Measurements from ENCODE around the gene RIC3. TPM values are rescaled to one million over a fixed set of nuclear protein-coding genes. Genes with fewer than 3 reads are reported as not detected.

The RIC3 gene
- total RNA-seq, 4 donors from 2014 or later = 11.8 to 28.2 (median 18.9) TPM

DNA sequence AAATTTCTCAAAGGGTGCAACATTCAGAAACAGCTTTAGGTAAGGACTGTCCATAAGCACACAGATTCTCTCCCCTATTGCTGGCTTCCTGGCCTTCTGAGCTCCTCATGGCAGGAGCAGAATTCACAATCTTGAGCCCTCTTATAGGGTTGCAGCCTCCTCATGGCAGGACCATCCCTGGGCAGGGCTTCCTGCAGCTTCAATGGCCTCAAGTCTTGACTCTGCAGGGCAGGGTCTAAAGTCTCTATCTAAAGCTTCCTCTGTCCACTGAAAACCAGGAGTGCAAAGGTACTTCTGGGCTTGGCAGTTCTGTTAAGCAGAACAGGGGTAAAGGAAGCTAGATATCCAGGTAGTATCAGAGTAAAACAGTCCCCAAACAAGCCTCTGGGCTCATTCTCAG is 59.1 kb downstream of the RIC3 start:
- no peak for DNase-seq (ENCODE audit: low spot score in 2 of 2)
- H3K36me3 ChIP-seq = peaks cover 0 to 33% (median 0%) of the 10 kb centered on the region in 3 donors
- no peak overlapping the region for H3K4me3 ChIP-seq
- no peaks in the 10 kb centered on the region for H3K27me3 ChIP-seq
- no peak overlapping the region for H3K27ac ChIP-seq
- no peaks in the 10 kb centered on the region for H3K4me1 ChIP-seq
- TF ChIP-seq POLR2A (IDR thresholded peaks at IDR 0.05) (no peak), EP300 (IDR thresholded peaks at IDR 0.05) (no peak)
- TF ChIP-seq, protein P1, sequence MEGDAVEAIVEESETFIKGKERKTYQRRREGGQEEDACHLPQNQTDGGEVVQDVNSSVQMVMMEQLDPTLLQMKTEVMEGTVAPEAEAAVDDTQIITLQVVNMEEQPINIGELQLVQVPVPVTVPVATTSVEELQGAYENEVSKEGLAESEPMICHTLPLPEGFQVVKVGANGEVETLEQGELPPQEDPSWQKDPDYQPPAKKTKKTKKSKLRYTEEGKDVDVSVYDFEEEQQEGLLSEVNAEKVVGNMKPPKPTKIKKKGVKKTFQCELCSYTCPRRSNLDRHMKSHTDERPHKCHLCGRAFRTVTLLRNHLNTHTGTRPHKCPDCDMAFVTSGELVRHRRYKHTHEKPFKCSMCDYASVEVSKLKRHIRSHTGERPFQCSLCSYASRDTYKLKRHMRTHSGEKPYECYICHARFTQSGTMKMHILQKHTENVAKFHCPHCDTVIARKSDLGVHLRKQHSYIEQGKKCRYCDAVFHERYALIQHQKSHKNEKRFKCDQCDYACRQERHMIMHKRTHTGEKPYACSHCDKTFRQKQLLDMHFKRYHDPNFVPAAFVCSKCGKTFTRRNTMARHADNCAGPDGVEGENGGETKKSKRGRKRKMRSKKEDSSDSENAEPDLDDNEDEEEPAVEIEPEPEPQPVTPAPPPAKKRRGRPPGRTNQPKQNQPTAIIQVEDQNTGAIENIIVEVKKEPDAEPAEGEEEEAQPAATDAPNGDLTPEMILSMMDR (IDR thresholded peaks at IDR 0.05) = no peak
- peaks cover 0 to 6% (median 0%) of the 10 kb centered on the region in 4 donors for H3K9me3 ChIP-seq

- WGBS, 2 donors = 60 to 73% methylated on average over 2 of the region's 2 CpGs
- H3K27me3 ChIP-seq = no peaks in the 10 kb centered on the region
- DNase-seq (ENCODE audit: low spot score in 2 of 2) = no peak
- no peak for TF ChIP-seq EP300 (IDR thresholded peaks at IDR 0.05)
- TF ChIP-seq POLR2A (IDR thresholded peaks at IDR 0.05) = no peak
- TF ChIP-seq, protein P1 (IDR thresholded peaks at IDR 0.05) = no peak
- no peak overlapping the region for H3K27ac ChIP-seq
- no peaks in the 10 kb centered on the region for H3K4me1 ChIP-seq
- no peak overlapping the region for H3K4me3 ChIP-seq
- H3K36me3 ChIP-seq = peaks cover 0 to 45% (median 0%) of the 10 kb centered on the region in 3 donors
- no peaks in the 10 kb centered on the region for H3K9me3 ChIP-seq
Measured at GRCh38 chr11:8108421-8108820, 60.4 kb downstream of the RIC3 start.

DNA sequence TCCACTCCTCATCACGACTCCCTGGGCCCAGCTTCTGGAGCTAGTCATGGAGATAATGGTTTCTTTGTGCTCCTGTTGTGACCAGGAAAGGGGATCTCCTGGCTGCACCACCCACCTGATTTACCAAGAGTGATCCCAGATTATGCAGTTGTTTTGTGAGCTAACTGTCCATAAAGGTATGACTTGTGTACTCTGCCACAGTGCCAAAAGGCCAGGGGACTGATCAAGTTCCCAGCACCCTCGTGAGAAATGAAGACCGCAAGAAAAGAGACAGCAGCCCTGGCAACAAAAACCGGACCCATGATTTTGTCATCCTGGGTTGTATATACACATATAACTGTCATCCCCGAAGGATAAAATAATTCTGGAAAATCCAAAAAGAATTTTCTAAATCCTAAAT is 61.2 kb downstream of the RIC3 start:
- Histone ChIP-seq H3K4me1 (no peaks in the 10 kb centered on the region), H3K4me3 (no peak overlapping the region), H3K27me3 (no peaks in the 10 kb centered on the region), H3K36me3 (peaks cover 0 to 52% (median 0%) of the 10 kb centered on the region in 3 donors), H3K27ac (no peak overlapping the region), H3K9me3 (no peaks in the 10 kb centered on the region)
- WGBS, 2 donors = 86 to 87% methylated on average over 5 of the region's 5 CpGs
- no peak for DNase-seq (ENCODE audit: low spot score in 2 of 2)
- TF ChIP-seq POLR2A (IDR thresholded peaks at IDR 0.05) (no peak), EP300 (IDR thresholded peaks at IDR 0.05) (no peak)
- TF ChIP-seq, protein P1 (IDR thresholded peaks at IDR 0.05) = no peak

GRCh38 chr11:8106679-8107078 is 62.1 kb downstream of the RIC3 start:
- Histone ChIP-seq H3K27ac (no peak overlapping the region), H3K36me3 (peaks cover 0 to 61% (median 0%) of the 10 kb centered on the region in 3 donors), H3K27me3 (no peaks in the 10 kb centered on the region), H3K4me1 (no peaks in the 10 kb centered on the region), H3K9me3 (no peaks in the 10 kb centered on the region), H3K4me3 (no peak overlapping the region)
- WGBS, 2 donors = 80 to 93% methylated on average over 2 of the region's 2 CpGs
- TF ChIP-seq, protein P1 (IDR thresholded peaks at IDR 0.05) = no peak
- TF ChIP-seq POLR2A (IDR thresholded peaks at IDR 0.05) (no peak), EP300 (IDR thresholded peaks at IDR 0.05) (no peak)
- no peak for DNase-seq (ENCODE audit: low spot score in 2 of 2)

GRCh38 chr11:8105666-8106065 is 63.2 kb downstream of the RIC3 start:
- no peak for DNase-seq (ENCODE audit: low spot score in 2 of 2)
- no peak overlapping the region for H3K4me3 ChIP-seq
- peaks cover 0 to 71% (median 0%) of the 10 kb centered on the region in 3 donors for H3K36me3 ChIP-seq
- TF ChIP-seq, protein P1 (IDR thresholded peaks at IDR 0.05) = no peak
- no peak for TF ChIP-seq EP300 (IDR thresholded peaks at IDR 0.05)
- no peak for TF ChIP-seq POLR2A (IDR thresholded peaks at IDR 0.05)
- H3K9me3 ChIP-seq = no peaks in the 10 kb centered on the region
- no peaks in the 10 kb centered on the region for H3K27me3 ChIP-seq
- no peak overlapping the region for H3K27ac ChIP-seq
- no peaks in the 10 kb centered on the region for H3K4me1 ChIP-seq
- 70% methylated on average over 3 of the region's 3 CpGs for WGBS, 2 donors

Data from tibial nerve (tissue), 4 donors.